HEK293 (cell line): ENCODE data around the gene S100A16.

ENCODE experiments used
- CTCF ChIP-seq: fragments of 450-650 bp; formaldehyde crosslinking; IDR thresholded peaks from 2 replicates; pipeline ENCODE4 v1.5.1; 2016; ENCODE audit warnings: missing biosample characterization, missing genetic modification characterization
- ZNF266 ChIP-seq: fragments of 450-650 bp; formaldehyde crosslinking; IDR thresholded peaks from 2 replicates; pipeline ENCODE4 v1.5.1; 2016; ENCODE audit warnings: missing biosample characterization, missing genetic modification characterization, low read depth
- ZNF324 ChIP-seq: fragments of 450-650 bp; formaldehyde crosslinking; IDR thresholded peaks from 2 replicates; pipeline ENCODE4 v1.5.1; 2016; ENCODE audit warnings: missing biosample characterization, missing genetic modification characterization
- ZNF544 ChIP-seq: fragments of 450-650 bp; formaldehyde crosslinking; IDR thresholded peaks from 2 replicates; pipeline ENCODE4 v1.5.0; 2017; ENCODE audit warnings: missing biosample characterization, missing genetic modification characterization
- ZNF558 ChIP-seq: fragments of 450-650 bp; formaldehyde crosslinking; IDR thresholded peaks from 2 replicates; pipeline ENCODE4 v1.5.1; 2016; ENCODE audit warnings: missing biosample characterization, missing genetic modification characterization
- ZNF664 ChIP-seq: fragments of 450-650 bp; formaldehyde crosslinking; IDR thresholded peaks from 2 replicates; pipeline ENCODE4 v1.5.1; 2016; ENCODE audit warnings: missing biosample characterization, missing genetic modification characterization
- ZNF704 ChIP-seq: fragments of 450-650 bp; formaldehyde crosslinking; IDR thresholded peaks from 2 replicates; pipeline ENCODE4 v1.5.1; 2016; ENCODE audit warnings: missing biosample characterization, missing genetic modification characterization

DNA sequence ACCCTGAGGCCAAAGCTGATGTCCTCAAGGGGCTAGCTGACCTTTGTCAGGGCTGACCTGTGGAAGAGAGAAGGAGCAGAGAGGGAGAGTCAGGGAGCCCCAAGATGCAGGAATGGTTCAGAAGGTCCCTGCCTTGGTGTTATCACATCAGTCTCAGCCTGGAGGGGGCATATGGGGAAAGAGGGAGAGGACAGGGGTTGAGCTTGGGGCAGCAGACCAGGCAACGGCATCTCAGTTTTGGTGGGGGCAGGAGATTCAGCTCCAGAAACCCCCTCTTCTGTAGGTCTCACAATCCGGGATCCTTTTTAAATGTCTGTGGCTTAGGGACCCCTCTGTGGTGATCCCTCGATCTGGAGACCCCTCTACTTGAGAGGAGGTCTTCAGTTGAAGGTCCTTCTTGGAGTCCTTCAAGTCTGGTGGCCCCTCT lies 13.6 kb upstream of the S100A16 start:
- TF ChIP-seq CTCF (tag by site-specific recombination) (no peak), ZNF544 (tag by site-specific recombination) (no peak), ZNF324 (tag by site-specific recombination) (no peak), ZNF704 (tag by site-specific recombination) (no peak), ZNF266 (tag by site-specific recombination) (no peak), ZNF558 (no peak), ZNF664 (no peak)
